ENCODE measurements around the gene RXRA.

Gene RXRA

GRCh38 chr9:134356496-134357470 lies 30.5 kb downstream of the RXRA start:
- no peak for DNase-seq

- DNase-seq = no peak
Observed at GRCh38 chr9:134357631-134358025, 31.4 kb downstream of the RXRA start.

DNA sequence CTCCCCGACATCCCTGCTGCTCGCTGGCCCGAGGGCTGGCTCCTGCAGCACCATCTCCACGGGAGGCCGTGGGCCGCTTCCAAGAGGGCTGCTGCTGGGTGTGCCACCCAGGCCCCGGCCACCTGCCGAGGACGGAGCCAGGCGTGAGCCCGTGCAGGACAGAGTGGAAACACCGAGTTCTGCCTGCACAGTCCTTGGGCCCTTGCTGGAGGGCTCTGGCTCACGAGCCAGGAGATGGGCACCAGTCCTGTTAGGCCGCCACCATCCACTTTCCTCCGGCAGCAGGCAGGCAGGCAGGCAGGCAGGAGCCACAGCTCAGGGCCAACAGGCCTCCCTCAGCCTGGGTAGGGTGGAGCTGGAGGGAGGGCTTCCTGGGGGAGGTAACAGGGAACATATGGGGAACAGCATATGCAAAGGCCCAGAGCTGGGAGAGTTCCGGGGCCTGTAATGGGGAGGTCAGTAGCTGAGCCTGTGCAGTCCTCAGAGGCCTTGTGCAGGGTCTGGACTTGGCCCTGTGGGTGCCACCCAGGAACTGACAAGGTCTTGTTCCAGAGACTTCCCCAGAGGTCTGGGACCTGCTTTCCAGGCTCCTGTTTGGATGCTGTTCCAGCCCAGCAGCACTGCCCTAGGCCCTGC lies 31.9 kb downstream of the RXRA start:
- DNase-seq = no peak

- DNase-seq = no peak
Observed at GRCh38 chr9:134358662-134359319, 32.5 kb downstream of the RXRA start.

GRCh38 chr9:134359493-134360179 lies 33.4 kb downstream of the RXRA start:
- no peak for DNase-seq

DNA sequence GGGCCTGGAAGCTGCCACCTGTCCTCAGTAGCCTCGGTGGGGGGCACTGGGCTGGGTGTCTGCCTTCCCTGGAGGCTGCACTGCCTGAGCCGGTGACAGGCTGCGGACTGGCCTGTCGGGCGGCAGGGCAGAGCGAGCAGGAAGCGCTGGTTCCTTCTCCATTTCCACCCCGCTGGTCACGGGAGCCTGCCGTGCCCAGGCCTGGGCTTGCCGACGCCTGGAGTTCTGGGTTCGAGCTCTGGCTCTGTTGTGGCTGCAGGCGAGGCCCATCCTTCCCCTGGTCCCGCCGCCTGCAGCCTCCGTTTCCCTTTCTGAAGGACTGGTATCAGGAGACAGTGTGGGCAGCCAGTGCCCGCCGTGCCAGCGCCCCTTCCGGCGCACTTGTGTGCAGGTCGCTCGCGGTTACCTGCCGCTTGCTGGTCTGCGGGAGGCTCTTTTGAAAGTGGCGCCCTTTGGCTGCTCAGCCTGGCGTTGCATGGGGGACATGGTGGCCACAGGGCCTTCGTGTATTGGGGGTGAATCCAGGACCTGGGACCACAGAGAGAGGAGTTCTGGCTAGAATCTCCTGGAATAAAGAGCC lies 34.0 kb downstream of the RXRA start:
- no peak for DNase-seq

DNA sequence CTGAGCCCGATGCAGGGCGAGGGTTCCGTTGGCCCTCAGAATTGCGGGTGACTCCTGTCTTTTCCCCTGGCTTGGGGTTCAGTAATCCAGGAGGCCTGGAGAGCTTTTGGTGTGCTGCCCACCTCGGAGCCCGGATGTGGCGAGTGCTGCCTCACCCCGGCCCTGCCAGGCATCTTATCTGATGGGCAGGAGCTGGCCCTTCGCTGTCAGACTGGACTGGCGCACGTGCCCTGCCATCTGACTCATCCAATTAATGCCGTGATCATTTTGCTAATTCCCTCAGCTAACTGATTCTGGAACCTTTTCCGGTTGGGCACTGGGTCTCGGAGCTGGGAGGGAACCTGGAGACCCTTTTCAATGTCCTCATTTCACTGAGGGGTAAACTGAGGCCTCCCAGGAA lies 34.6 kb downstream of the RXRA start:
- no peak for DNase-seq

DNA sequence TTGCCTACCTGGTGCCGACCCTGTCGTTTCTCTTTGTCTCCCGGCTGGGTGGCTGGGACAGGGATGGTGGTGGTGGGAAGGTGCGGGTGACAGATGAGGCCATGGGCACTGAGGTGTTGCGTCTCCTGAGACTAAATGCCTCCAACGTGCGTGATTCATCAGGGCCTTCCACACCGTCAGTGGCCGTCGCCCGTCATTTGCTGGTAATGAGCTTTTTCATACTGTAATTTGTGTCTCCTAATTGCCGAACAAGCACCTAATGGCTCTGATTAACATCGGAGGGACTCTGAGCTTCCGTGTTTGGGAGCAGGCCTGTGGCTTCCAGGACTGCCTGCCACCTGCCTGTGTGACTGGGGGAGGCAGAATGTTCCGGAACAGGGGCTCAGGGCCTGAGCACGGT lies 35.2 kb downstream of the RXRA start:
- no peak for DNase-seq

- no peak for DNase-seq
Observed at GRCh38 chr9:134361843-134362414, 35.7 kb downstream of the RXRA start.

- DNase-seq = no peak
Observed at GRCh38 chr9:134363450-134363849, 37.2 kb downstream of the RXRA start.

GRCh38 chr9:134364391-134365114 lies 38.3 kb downstream of the RXRA start:
- no peak for DNase-seq

- no peak for DNase-seq
Observed at GRCh38 chr9:134365115-134365596, 38.9 kb downstream of the RXRA start.

DNA sequence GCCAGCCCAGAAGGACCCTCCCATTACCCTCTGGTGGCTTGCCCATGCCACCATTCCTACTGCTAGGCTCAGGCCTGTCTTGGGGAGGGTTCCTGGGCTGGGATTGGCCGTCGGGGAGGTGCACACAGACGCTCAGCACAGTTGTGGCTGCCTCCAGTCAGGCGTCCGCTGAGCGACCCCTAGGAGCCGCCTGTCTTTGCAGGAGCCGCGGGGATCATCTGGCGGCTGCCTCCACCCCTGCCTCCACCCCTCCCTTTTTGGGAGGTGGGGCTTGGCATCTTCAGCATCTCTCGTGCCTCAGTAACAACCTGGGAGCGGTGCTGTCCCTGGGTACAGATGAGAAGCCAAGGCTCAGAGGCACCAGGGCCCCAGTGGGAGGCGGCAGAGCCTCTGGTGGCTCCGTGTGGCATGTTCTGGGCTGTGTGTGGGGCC lies 39.6 kb downstream of the RXRA start:
- DNase-seq = no peak

- DNase-seq = no peak
Observed at GRCh38 chr9:134366223-134367031, 40.2 kb downstream of the RXRA start.

- DNase-seq = no peak
Observed at GRCh38 chr9:134367061-134367460, 40.8 kb downstream of the RXRA start.

DNA sequence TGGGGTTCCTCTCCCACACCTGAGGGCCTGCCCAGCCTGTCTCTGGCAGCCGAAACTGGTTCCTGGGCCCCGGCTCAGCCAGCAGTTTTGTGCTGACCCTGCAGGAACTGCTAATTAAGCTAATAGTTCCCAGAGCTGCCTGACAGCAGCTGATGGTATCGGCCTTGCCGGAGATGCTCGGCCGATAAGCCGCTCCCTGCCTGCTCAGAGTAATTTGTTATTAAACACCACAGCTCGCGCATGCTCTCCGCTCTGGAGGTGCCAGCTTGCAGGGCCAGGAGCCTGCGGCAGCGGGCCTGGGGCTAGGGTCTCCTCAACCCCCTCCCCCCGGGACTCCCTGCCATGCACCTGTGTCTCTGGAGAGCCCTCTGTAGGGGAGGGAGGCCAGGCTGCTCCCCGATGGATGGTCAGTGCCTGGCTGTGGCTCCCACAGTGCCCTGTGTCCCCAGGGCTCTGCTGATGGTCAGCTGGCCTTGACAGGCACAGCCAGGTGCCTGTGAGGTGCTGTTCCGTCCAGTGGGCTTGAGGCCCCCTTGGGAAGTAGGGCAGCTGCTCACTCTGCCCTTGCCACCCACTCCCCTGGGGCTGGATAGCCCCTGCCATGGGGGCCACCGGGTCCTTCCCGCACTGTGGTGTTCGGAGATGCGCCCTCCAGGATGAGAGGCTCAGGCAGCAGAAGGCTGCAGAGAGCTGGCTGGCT lies 41.7 kb downstream of the RXRA start:
- DNase-seq = no peak

GRCh38 chr9:134368571-134368970 lies 42.3 kb downstream of the RXRA start:
- DNase-seq = no peak

GRCh38 chr9:134369416-134370212 lies 43.4 kb downstream of the RXRA start:
- DNase-seq = no peak

DNA sequence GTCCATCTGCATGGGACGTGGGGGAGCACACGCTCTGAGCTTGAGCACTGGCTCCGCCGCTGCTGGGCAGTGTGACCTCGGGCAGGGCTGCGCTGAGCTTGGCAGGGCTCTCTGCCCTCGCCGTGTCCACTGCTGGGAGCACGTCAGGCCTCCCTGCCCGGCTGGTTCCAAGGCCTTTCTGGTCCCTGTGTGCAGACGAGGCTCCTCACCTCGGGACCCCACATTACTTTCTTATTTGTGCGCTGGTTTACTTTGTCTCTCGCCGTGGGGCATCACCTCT lies 43.9 kb downstream of the RXRA start:
- DNase-seq = no peak
